Caco-2 (cell line): Measurements from ENCODE around the gene FBXO24. TPM values are rescaled to one million over a fixed set of nuclear protein-coding genes. Genes with fewer than 3 reads are reported as not detected.
A peak's percentile ranks its signal among the peaks of the same experiment; 100 is the strongest.

ENCODE experiments used
- BruUV-seq: library from RNA; stranded (reverse); fragments of 400-500 nt; replicated peaks from 2 replicates; lab custom pipeline; 2021; lab: Mats Ljungman, UMichigan
- CTCF ChIA-PET: fragments of 300-600 bp; sonication (Branson Sonifier 250); formaldehyde crosslinking; loops from one replicate; lab custom pipeline; 2022; ENCODE audit warnings: antibody characterized with exemption; lab: Charles Lee
- POLR2A ChIA-PET: fragments of 300-600 bp; sonication (Branson Sonifier 250); formaldehyde crosslinking; loops from one replicate; lab custom pipeline; 2022; ENCODE audit warnings: antibody characterized with exemption; lab: Charles Lee
- DNase-seq, 2 experiments: peaks; one replicate each; pipeline versions ENCODE4 v3.0.0 to v3.0.0-alpha.2; 2020 to 2022
- H3K27me3 ChIP-seq: replicated peaks from 2 replicates; pipeline ENCODE4 v1.6.0; 2011; ENCODE audit warnings: low read length; ENCODE audit not compliant: control insufficient read depth, insufficient read depth
- H3K36me3 ChIP-seq: 2 replicates; pipeline ENCODE4 v1.5.1; 2011; ENCODE audit warnings: low read length; ENCODE audit not compliant: control insufficient read depth, insufficient read depth
- H3K4me1 ChIP-seq: fragments of 250-450 bp; sonication (Bioruptor Pico); 2 replicates; pipeline ENCODE4 v1.5.1; 2020; ENCODE audit warnings: mild to moderate bottlenecking
- H3K4me3 ChIP-seq: 2 replicates; pipeline ENCODE4 v1.5.1; 2011; ENCODE audit warnings: low read depth, mild to moderate bottlenecking, control low read depth, low read length
- H3K9me3 ChIP-seq: fragments of 250-450 bp; sonication (Bioruptor Pico); 2 replicates; pipeline ENCODE4 v1.5.1; 2020; ENCODE audit warnings: mild to moderate bottlenecking, moderate library complexity
- H3K27ac Mint-ChIP-seq: one replicate; pipeline ENCODE4 v1.8.0; 2022; ENCODE audit warnings: mixed read lengths; ENCODE audit not compliant: unreplicated experiment
- H3K27me3 Mint-ChIP-seq: one replicate; pipeline ENCODE4 v1.8.0; 2022; ENCODE audit warnings: mixed read lengths; ENCODE audit not compliant: insufficient read depth, unreplicated experiment
- H3K36me3 Mint-ChIP-seq: one replicate; pipeline ENCODE4 v1.8.0; 2022; ENCODE audit warnings: mild to moderate bottlenecking, mixed read lengths; ENCODE audit not compliant: insufficient read depth, unreplicated experiment
- H3K4me1 Mint-ChIP-seq: one replicate; pipeline ENCODE4 v1.8.0; 2022; ENCODE audit warnings: low read depth, mixed read lengths; ENCODE audit not compliant: unreplicated experiment
- H3K4me3 Mint-ChIP-seq: one replicate; pipeline ENCODE4 v1.8.0; 2022; ENCODE audit warnings: mild to moderate bottlenecking, moderate library complexity, mixed read lengths; ENCODE audit not compliant: unreplicated experiment
- H3K9me3 Mint-ChIP-seq: one replicate; pipeline ENCODE4 v1.8.0; 2022; ENCODE audit warnings: mixed read lengths; ENCODE audit not compliant: unreplicated experiment
- intact Hi-C: fragments of 100-400 bp; cut with micrococcal nuclease; formaldehyde crosslinking; loops from one replicate; pipeline ENCODE4 v1.10.0; 2022; ENCODE audit not compliant: unreplicated experiment
- total RNA-seq: library from RNA; stranded (reverse); gene quantifications from 2 replicates; pipeline ENCODE4 v1.2.3, GENCODE V29; 2022
- TF ChIP-seq, protein P1 (sequence below), 2 experiments: fragments of 200-600 bp in 1 of 2; IDR thresholded peaks; 1 replicate in 1 of 2; 2 replicates in 1 of 2; pipeline versions ENCODE4 v1.5.1 to v1.8.0; 2011 to 2022; ENCODE audit warnings: antibody characterized with exemption in 1 of 2, control low read depth in 1 of 2, inconsistent platforms in 1 of 2, low read depth in 1 of 2, low read length in 1 of 2, mild to moderate bottlenecking in 1 of 2, moderate library complexity in 1 of 2; ENCODE audit not compliant: insufficient read depth in 1 of 2, severe bottlenecking in 1 of 2, unreplicated experiment in 1 of 2

FBXO24 gene
- total RNA-seq, 1 experiment from 2014 or later = 1.5 TPM

- BruUV-seq = TSS peak; percentile 55
- Histone ChIP-seq H3K4me3 (peak overlapping the region; percentile 74), H3K36me3 (peaks cover 17% of the 10 kb centered on the region), H3K27me3 (no peaks in the 10 kb centered on the region), H3K9me3 (no peaks in the 10 kb centered on the region), H3K4me1 (peaks cover 13% of the 10 kb centered on the region)
- Mint-ChIP-seq H3K9me3 (no peaks in the 10 kb centered on the region), H3K4me1 (peaks cover 11% of the 10 kb centered on the region), H3K4me3 (peak overlapping the region; percentile 86), H3K27me3 (no peaks in the 10 kb centered on the region), H3K27ac (peak overlapping the region; percentile 93), H3K36me3 (peaks cover 25% of the 10 kb centered on the region)
- peak; percentile 85 to 93 for DNase-seq
- ChIA-PET CTCF (interaction anchor here (0.6 to 3.5 kb wide), 18 partner anchors 9 to 305 kb away, joined by 3 to 18 read pairs (median 6); partner anchors contain the start of genes MOSPD3, NYAP1, POP7 and UFSP1), POLR2A (interaction anchor here (0.5 to 3.6 kb wide), 19 partner anchors 14 to 347 kb away, joined by 3 to 60 read pairs (median 7); partner anchors contain the start of genes AGFG2, GIGYF1, MEPCE and MOSPD3)
- intact Hi-C loops = no loop called here
- TF ChIP-seq, protein P1, sequence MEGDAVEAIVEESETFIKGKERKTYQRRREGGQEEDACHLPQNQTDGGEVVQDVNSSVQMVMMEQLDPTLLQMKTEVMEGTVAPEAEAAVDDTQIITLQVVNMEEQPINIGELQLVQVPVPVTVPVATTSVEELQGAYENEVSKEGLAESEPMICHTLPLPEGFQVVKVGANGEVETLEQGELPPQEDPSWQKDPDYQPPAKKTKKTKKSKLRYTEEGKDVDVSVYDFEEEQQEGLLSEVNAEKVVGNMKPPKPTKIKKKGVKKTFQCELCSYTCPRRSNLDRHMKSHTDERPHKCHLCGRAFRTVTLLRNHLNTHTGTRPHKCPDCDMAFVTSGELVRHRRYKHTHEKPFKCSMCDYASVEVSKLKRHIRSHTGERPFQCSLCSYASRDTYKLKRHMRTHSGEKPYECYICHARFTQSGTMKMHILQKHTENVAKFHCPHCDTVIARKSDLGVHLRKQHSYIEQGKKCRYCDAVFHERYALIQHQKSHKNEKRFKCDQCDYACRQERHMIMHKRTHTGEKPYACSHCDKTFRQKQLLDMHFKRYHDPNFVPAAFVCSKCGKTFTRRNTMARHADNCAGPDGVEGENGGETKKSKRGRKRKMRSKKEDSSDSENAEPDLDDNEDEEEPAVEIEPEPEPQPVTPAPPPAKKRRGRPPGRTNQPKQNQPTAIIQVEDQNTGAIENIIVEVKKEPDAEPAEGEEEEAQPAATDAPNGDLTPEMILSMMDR (IDR thresholded peaks at IDR 0.05; ENCODE audit: insufficient read depth in 1 of 2, low read depth in 1 of 2, low read length in 1 of 2, severe bottlenecking in 1 of 2, unreplicated experiment in 1 of 2) = no peak
Measured at GRCh38 chr7:100584683-100585510, 1.2 kb upstream of the FBXO24 start.

GRCh38 chr7:100585511-100586265, 440 bp upstream of the FBXO24 start, which contains the start of gene LRCH4:
Gene LRCH4, minus strand, starts transcription at chr7:100586129. Its CDS starts 29 bp downstream, at chr7:100586100.
- Histone ChIP-seq H3K4me3 (peak within 1 kb of the TSS; percentile 74), H3K9me3 (no peaks in the 10 kb centered on the region), H3K4me1 (peaks cover 13% of the 10 kb centered on the region), H3K27me3 (no peaks in the 10 kb centered on the region), H3K36me3 (peaks cover 17% of the 10 kb centered on the region; the same call in 1 of the 2 replicates)
- Mint-ChIP-seq H3K4me1 (peaks cover 11% of the 10 kb centered on the region), H3K27ac (peak within 1 kb of the TSS; percentile 93), H3K9me3 (no peaks in the 10 kb centered on the region), H3K27me3 (no peaks in the 10 kb centered on the region), H3K4me3 (peak within 1 kb of the TSS; percentile 86), H3K36me3 (peaks cover 25% of the 10 kb centered on the region)
- DNase-seq = peak; percentile 81 to 85
- POLR2A ChIA-PET = interaction anchor here (0.5 to 3.6 kb wide), 32 partner anchors 9 to 1105 kb away, joined by 3 to 60 read pairs (median 5); partner anchors contain the start of genes AGFG2, GIGYF1, GNB2 and MEPCE
- intact Hi-C loops = loop anchor here (1.0 to 2.0 kb wide), 5 partner anchors 19 to 267 kb away; partner anchors contain the start of genes GNB2, MOSPD3 and SLC12A9
- CTCF ChIA-PET = interaction anchor here (0.6 to 3.5 kb wide), 28 partner anchors 13 to 453 kb away, joined by 3 to 18 read pairs (median 5); partner anchors contain the start of genes GIGYF1, MOSPD3, NYAP1 and POP7
- TF ChIP-seq, protein P1 (IDR thresholded peaks at IDR 0.05; ENCODE audit: insufficient read depth in 1 of 2, low read depth in 1 of 2, low read length in 1 of 2, severe bottlenecking in 1 of 2, unreplicated experiment in 1 of 2) = no peak
- BruUV-seq = TSS peak; percentile 42
